ENCODE data around the gene SETD3. TPM values are rescaled to one million over a fixed set of nuclear protein-coding genes. Genes with fewer than 3 reads are reported as not detected.

Gene SETD3
- total and polyA plus RNA-seq, 2 of the 8 experiments (the other 6 are each of a cell fraction or from before 2014, with no cell fraction given), result 24.0 to 64.0 TPM

DNA sequence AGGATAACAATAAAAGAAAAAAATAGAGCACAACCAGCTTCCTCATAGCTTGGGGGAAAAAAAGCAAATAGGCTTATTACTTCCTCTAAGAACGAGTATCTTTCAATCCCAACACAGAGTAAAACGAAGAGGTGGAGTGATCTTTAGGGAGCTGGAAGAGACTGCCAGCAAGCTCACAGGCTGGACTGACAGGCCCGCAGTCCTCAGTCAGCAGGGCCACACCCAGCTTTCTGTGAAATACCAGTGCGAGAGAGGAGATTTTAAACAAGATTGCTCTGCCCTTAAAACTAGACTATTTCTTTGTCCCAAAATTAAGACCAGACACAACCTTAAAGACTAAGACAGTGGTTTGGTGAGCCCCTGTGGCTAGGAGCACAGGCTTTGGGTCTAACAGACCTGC lies 32.9 kb downstream of the SETD3 start:
- Histone ChIP-seq H2BK20ac (ENCODE audit: low read length) (no peak overlapping the region), H2BK5ac (ENCODE audit: low read depth, low read length) (no peak overlapping the region), H3K36me3 (ENCODE audit: control insufficient read depth in 2 of 4, insufficient read depth in 4 of 4, low read length in 3 of 4) (peaks cover 0 to 9% (median 5%) of the 10 kb centered on the region in 4 experiments; a peak in 2 of 8 replicates), H2AFZ (ENCODE audit: low read length) (no peak overlapping the region), H3K4me2 (ENCODE audit: insufficient read depth in 1 of 2, low read depth in 2 of 2, low read length in 2 of 2) (no peak overlapping the region), H3K79me1 (ENCODE audit: low read depth, low read length) (no peaks in the 10 kb centered on the region), H2AK5ac (ENCODE audit: low read depth, low read length) (no peak overlapping the region), H4K8ac (ENCODE audit: extremely low read depth, insufficient read depth, low read length) (no peak overlapping the region), H3K23ac (ENCODE audit: insufficient read length) (no peak overlapping the region), H3K79me2 (ENCODE audit: control insufficient read depth in 1 of 2, insufficient read depth in 2 of 2, low read length in 2 of 2) (0 out of 4 replicates have a peak, but pooled peaks cover 0 to 2% of the 10 kb centered on the region in 2 experiments), H2BK15ac (ENCODE audit: low read length) (no peak overlapping the region), H4K5ac (ENCODE audit: insufficient read length, low read depth, low read length) (no peak overlapping the region), H3K4me3 (ENCODE audit: extremely low read depth in 1 of 4, insufficient read depth in 2 of 4, low read depth in 3 of 4, low read length in 4 of 4) (no peak overlapping the region), H2BK12ac (ENCODE audit: low read depth, low read length) (no peak overlapping the region), H3K4ac (replicated peaks; ENCODE audit: insufficient read length, low read depth, low read length) (no peak overlapping the region), H3K27me3 (replicated peaks in 1 of 4; ENCODE audit: control insufficient read depth in 3 of 4, extremely low read depth in 1 of 4, insufficient read depth in 3 of 4, low read length in 3 of 4) (no peaks in the 10 kb centered on the region), H2BK120ac (replicated peaks; ENCODE audit: low read depth, low read length) (no peak overlapping the region), H3K4me1 (replicated peaks in 1 of 4; ENCODE audit: control insufficient read depth in 3 of 4, insufficient read depth in 4 of 4, low read length in 3 of 4) (no peaks in the 10 kb centered on the region), H4K91ac (replicated peaks; ENCODE audit: insufficient read length, low read length) (no peak overlapping the region), H3K9me3 (ENCODE audit: insufficient read depth in 2 of 2, low read depth in 1 of 2, low read length in 1 of 2) (no peaks in the 10 kb centered on the region), H3K18ac (ENCODE audit: extremely low read depth, low read length) (no peak overlapping the region), H3K27ac (ENCODE audit: low read depth, low read length) (no peak overlapping the region), H3K23me2 (ENCODE audit: low read depth, low read length) (no peaks in the 10 kb centered on the region), H4K20me1 (replicated peaks in 1 of 2; ENCODE audit: control insufficient read depth in 1 of 2, insufficient read depth in 2 of 2, low read length in 2 of 2) (peaks cover 0 to 4% of the 10 kb centered on the region in 2 experiments), H3K14ac (ENCODE audit: insufficient read length) (no peak overlapping the region), H3K9ac (replicated peaks in 1 of 4; ENCODE audit: extremely low read depth in 1 of 4, low read depth in 3 of 4, low read length in 3 of 4) (no peak overlapping the region), H3K56ac (replicated peaks; ENCODE audit: insufficient read length, low read depth, low read length) (no peak overlapping the region)
- no peak for TF ChIP-seq RBBP5 (IDR thresholded peaks at IDR 0.05; ENCODE audit: borderline replicate concordance, low read depth, low read length)
- TF ChIP-seq SP4 (IDR thresholded peaks at IDR 0.05; ENCODE audit: low read length), result no peak
- no peak for TF ChIP-seq GABPA (IDR thresholded peaks at IDR 0.05; ENCODE audit: borderline replicate concordance, insufficient read depth, low read length)
- TF ChIP-seq, protein P1, sequence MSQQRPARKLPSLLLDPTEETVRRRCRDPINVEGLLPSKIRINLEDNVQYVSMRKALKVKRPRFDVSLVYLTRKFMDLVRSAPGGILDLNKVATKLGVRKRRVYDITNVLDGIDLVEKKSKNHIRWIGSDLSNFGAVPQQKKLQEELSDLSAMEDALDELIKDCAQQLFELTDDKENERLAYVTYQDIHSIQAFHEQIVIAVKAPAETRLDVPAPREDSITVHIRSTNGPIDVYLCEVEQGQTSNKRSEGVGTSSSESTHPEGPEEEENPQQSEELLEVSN (IDR thresholded peaks at IDR 0.05), result no peak
- TF ChIP-seq RNF2 (IDR thresholded peaks at IDR 0.05; ENCODE audit: borderline replicate concordance, low read depth, low read length, missing control alignments, poor library complexity, severe bottlenecking), result no peak
- TF ChIP-seq RAD21 (IDR thresholded peaks at IDR 0.05 in 1 of 2, conservative IDR thresholded peaks at IDR 0.05 in 1 of 2; ENCODE audit: low read depth in 2 of 2, low read length in 2 of 2), result no peak
- no peak for TF ChIP-seq BCL11A (IDR thresholded peaks at IDR 0.05; ENCODE audit: low read depth in 2 of 2, low read length in 2 of 2)
- no peak for TF ChIP-seq SAP30 (IDR thresholded peaks at IDR 0.05; ENCODE audit: insufficient read depth, insufficient replicate concordance, low read length)
- TF ChIP-seq CHD2 (IDR thresholded peaks at IDR 0.05; ENCODE audit: low read length), result no peak
- no peak for TF ChIP-seq BRCA1 (IDR thresholded peaks at IDR 0.05; ENCODE audit: low read depth, low read length)
- TF ChIP-seq, protein P2, sequence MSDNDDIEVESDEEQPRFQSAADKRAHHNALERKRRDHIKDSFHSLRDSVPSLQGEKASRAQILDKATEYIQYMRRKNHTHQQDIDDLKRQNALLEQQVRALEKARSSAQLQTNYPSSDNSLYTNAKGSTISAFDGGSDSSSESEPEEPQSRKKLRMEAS (IDR thresholded peaks at IDR 0.05), result no peak
- TF ChIP-seq KDM4A (IDR thresholded peaks at IDR 0.05; ENCODE audit: low read depth, low read length, severe bottlenecking), result no peak
- 98% methylated on average over 4 of the region's 4 CpGs; no CpG with 5 or more reads in 1 of the 2 experiments for WGBS, 2 experiments (ENCODE audit: extremely low coverage in 1 of 2, insufficient coverage in 1 of 2, insufficient read length in 1 of 2, insufficient replicate concordance in 2 of 2, low coverage in 1 of 2, low lambda C conversion rate in 2 of 2, missing lambda C conversion rate in 1 of 2)
- FAIRE-seq, result no peak
- ChIA-PET POLR2A (ENCODE audit: partially characterized antibody) (no interaction called here), CTCF (ENCODE audit: partially characterized antibody) (interaction anchor here (1.2 kb wide), 1 partner anchor 9 kb away, joined by 4 read pairs; no protein-coding TSS in a partner anchor)
- no peak for DNase-seq (ENCODE audit: low read depth in 1 of 2, low spot score in 2 of 2)

Measured in H1 (cell line).